Right atrium auricular region (tissue), 2 donors: Measurements from ENCODE around the gene CRELD1. TPM values are rescaled to one million over a fixed set of nuclear protein-coding genes. Genes with fewer than 3 reads are reported as not detected.

Experiments used
- DNase-seq: peaks from one replicate; pipeline ENCODE4 v3.0.0-alpha.2; 2019; ENCODE audit warnings: low spot score
- H3K27ac ChIP-seq, 2 donors: fragments of 200-600 bp; sonication (generic); 1 replicate in 1 of 2; 2 replicates in 1 of 2; pipeline ENCODE4 v1.5.1; 2016 to 2019
- H3K27me3 ChIP-seq, 2 donors: fragments of 200-600 bp; sonication (generic); one replicate each; pipeline versions ENCODE4 v1.5.1 to v1.6.0; 2017 to 2019
- H3K36me3 ChIP-seq: fragments of 200-600 bp; sonication (generic); one replicate; pipeline ENCODE4 v1.5.1; 2016
- H3K4me1 ChIP-seq, 2 donors: fragments of 200-600 bp; sonication (generic); one replicate each; pipeline versions ENCODE4 v1.5.1 to v1.6.0; 2017 to 2019
- H3K4me3 ChIP-seq, 2 donors: fragments of 200-600 bp; sonication (generic); 1 replicate in 1 of 2; 2 replicates in 1 of 2; pipeline ENCODE4 v1.5.1; 2017 to 2019; ENCODE audit warnings: mild to moderate bottlenecking in 1 of 2, moderate library complexity in 1 of 2
- H3K9me3 ChIP-seq, 2 donors: fragments of 200-600 bp; sonication (generic); one replicate each; pipeline ENCODE4 v1.5.1; 2019
- total RNA-seq, 2 donors: library from RNA; depleted of rRNA; stranded (reverse); fragments of >200 nt; gene quantifications; one replicate each; pipeline ENCODE4 v1.1.0, GENCODE V29; 2016
- TF ChIP-seq, protein P1 (sequence below), 2 donors: fragments of 200-600 bp; sonication (generic); IDR thresholded peaks; one replicate each; pipeline ENCODE4 v1.5.1; 2019; ENCODE audit warnings: antibody characterized with exemption in 2 of 2

Gene CRELD1
- total RNA-seq, 2 donors from 2014 or later, result 63.9 to 79.0 TPM

DNA sequence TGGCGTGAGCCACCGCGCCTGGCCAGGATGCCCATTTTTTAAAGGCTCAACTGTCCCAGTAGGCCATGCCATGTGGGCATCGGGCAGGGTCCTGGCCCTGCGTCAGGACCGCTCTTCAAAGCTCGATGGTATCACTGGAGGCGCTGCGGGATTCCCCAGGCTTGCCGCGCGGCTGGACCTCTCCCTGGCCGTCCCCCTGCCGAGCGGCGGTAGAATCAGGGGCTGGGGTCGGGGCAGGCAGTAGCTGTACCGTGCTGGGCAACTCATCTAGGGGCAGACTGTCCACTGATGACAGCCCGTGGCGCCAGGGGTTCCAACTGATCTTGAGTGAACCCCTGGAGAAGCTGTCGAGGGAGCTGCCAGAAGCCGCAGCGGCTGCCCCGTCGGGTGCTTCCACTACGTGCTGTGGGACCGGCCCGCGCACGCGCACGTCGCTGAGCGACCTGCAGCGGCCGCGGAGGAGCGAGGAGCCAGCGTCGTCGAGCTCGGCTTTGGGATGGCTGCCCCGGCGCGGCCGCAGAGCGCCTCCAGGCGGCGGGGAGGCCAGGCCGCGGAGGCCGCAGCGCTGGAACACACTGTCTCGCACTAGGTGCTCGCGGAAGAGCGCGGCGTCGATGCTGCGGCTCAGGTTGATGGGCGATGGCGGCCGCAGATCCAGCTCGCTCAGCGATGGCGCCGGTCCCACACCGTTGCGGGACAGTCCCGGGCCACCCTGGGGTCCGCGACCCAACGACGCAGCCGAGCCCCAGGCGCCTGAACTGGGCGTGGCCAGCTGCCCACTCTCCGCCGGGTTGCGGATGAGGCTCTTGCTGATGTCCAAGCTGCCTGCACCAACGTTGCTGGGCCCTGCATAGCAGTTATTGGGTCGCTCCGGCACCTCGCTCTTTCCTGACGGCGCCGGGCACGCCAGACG is 12.7 kb downstream of the CRELD1 start:
- H3K36me3 ChIP-seq, result peaks cover 13% of the 10 kb centered on the region
- peak; percentile 87 for DNase-seq

DNA sequence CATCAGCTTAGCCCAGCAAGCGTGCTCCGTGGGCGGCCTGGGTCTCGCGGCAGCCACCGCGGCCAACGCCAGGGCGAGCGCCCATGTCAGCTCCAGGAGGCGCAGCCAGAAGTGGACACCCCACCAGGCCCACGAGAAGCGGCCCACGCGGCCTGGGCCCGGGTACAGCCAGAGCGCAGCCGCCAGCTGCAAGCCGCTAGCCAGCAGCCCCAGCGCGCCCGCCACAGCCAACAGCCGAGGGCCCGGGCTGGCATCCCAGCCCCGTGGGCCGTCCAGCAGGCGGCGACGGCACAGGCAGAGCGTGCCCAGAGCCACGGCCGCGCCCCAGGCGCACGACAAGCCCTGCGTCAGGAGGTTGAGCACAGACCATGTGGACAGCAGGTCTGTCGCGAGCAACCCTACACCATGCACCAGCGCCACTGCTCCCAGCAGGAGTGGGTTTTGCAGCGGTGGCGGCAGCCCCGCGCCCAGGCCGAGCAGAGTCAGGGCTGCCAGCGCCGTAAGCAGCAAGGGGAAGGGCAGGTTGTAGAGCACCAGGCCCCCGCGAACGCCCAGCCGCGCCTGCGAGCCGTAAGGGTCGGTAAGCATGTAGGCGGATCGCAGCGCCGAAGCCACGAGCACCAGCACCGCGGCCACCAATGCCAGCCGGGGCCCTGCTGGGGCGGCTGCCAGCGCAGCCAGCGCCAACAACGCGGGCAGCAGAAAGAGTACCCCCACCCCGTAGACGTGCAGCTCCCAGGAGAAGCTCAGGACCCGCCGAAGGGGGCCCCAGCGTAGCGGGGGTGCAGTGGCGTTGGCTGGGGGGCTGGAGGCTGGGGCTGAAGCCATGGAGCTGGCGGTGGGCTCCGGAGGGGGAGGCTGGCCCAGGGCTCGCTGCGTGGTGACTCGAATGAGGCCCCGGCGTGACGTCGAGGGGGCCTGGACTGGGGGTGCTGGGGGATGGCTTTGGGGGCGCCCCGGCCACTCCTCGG is 13.7 kb downstream of the CRELD1 start:
- Histone ChIP-seq H3K4me1 (peaks cover 0 to 33% of the 10 kb centered on the region in 2 donors), H3K4me3 (peak overlapping the region; percentile 45 to 69), H3K36me3 (peaks cover 9% of the 10 kb centered on the region), H3K27me3 (no peaks in the 10 kb centered on the region), H3K27ac (peak overlapping the region; percentile 88 to 89), H3K9me3 (no peaks in the 10 kb centered on the region)
- DNase-seq, result peak; percentile 76
- TF ChIP-seq, protein P1, sequence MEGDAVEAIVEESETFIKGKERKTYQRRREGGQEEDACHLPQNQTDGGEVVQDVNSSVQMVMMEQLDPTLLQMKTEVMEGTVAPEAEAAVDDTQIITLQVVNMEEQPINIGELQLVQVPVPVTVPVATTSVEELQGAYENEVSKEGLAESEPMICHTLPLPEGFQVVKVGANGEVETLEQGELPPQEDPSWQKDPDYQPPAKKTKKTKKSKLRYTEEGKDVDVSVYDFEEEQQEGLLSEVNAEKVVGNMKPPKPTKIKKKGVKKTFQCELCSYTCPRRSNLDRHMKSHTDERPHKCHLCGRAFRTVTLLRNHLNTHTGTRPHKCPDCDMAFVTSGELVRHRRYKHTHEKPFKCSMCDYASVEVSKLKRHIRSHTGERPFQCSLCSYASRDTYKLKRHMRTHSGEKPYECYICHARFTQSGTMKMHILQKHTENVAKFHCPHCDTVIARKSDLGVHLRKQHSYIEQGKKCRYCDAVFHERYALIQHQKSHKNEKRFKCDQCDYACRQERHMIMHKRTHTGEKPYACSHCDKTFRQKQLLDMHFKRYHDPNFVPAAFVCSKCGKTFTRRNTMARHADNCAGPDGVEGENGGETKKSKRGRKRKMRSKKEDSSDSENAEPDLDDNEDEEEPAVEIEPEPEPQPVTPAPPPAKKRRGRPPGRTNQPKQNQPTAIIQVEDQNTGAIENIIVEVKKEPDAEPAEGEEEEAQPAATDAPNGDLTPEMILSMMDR (IDR thresholded peaks at IDR 0.05), result peak; percentile 41 to 63

More for the DNA sequence above, 12.7 kb downstream of the CRELD1 start:
- H3K27me3 ChIP-seq, result no peaks in the 10 kb centered on the region
- peaks cover 0 to 24% of the 10 kb centered on the region in 2 donors for H3K4me1 ChIP-seq
- H3K4me3 ChIP-seq, result peak overlapping the region; percentile 45 to 69
- no peaks in the 10 kb centered on the region for H3K9me3 ChIP-seq
- TF ChIP-seq, protein P1 (IDR thresholded peaks at IDR 0.05), result peak; percentile 43 to 85
- peak overlapping the region; percentile 88 to 89 for H3K27ac ChIP-seq

- peaks cover 4% of the 10 kb centered on the region for H3K36me3 ChIP-seq
- no peak for DNase-seq
- H3K27ac ChIP-seq, result no peak overlapping the region
- peaks cover 0 to 34% of the 10 kb centered on the region in 2 donors for H3K4me1 ChIP-seq
- no peaks in the 10 kb centered on the region for H3K27me3 ChIP-seq
- TF ChIP-seq, protein P1 (IDR thresholded peaks at IDR 0.05), result no peak
- no peaks in the 10 kb centered on the region for H3K9me3 ChIP-seq
- no peak overlapping the region for H3K4me3 ChIP-seq
These were observed 15.0 kb downstream of the CRELD1 start for GRCh38 chr3:9948586-9948985.

- peaks cover 0 to 34% of the 10 kb centered on the region in 2 donors for H3K4me1 ChIP-seq
- DNase-seq, result no peak
- no peaks in the 10 kb centered on the region for H3K36me3 ChIP-seq
- H3K4me3 ChIP-seq, result no peak overlapping the region
- TF ChIP-seq, protein P1 (IDR thresholded peaks at IDR 0.05), result no peak
- H3K27ac ChIP-seq, result no peak overlapping the region
- H3K9me3 ChIP-seq, result no peaks in the 10 kb centered on the region
- no peaks in the 10 kb centered on the region for H3K27me3 ChIP-seq
These were observed 15.5 kb downstream of the CRELD1 start for GRCh38 chr3:9949115-9949514.

GRCh38 chr3:9949626-9950025 is 16.0 kb downstream of the CRELD1 start:
- H3K27ac ChIP-seq, result no peak overlapping the region
- no peaks in the 10 kb centered on the region for H3K9me3 ChIP-seq
- peaks cover 0 to 34% of the 10 kb centered on the region in 2 donors for H3K4me1 ChIP-seq
- H3K4me3 ChIP-seq, result no peak overlapping the region
- H3K36me3 ChIP-seq, result no peaks in the 10 kb centered on the region
- no peak for DNase-seq
- TF ChIP-seq, protein P1 (IDR thresholded peaks at IDR 0.05), result no peak
- H3K27me3 ChIP-seq, result no peaks in the 10 kb centered on the region
